HEK293T (cell line): ENCODE measurements around the gene ARHGAP6.

Experiments
- CTCF ChIA-PET: fragments of 350-600 bp; formaldehyde crosslinking; extraction: SDS; loops from one replicate; lab custom pipeline; 2021; ENCODE audit warnings: antibody characterized with exemption, inconsistent platforms; lab: Yijun Ruan, JAX
- POLR2A ChIA-PET: fragments of 350-600 bp; formaldehyde crosslinking; extraction: SDS; loops from one replicate; lab custom pipeline; 2020; ENCODE audit warnings: antibody characterized with exemption, inconsistent platforms; lab: Yijun Ruan, JAX
- DNase-seq: peaks from one replicate; pipeline ENCODE4 v3.0.0; 2012; ENCODE audit warnings: mixed read lengths; ENCODE audit errors: extremely low spot score
- ARNT ChIP-seq: fragments of 450-650 bp; IDR thresholded peaks from 2 replicates; pipeline ENCODE4 v1.6.1; 2017; ENCODE audit warnings: mild to moderate bottlenecking
- BHLHE40 ChIP-seq: fragments of 450-650 bp; IDR thresholded peaks from 2 replicates; pipeline ENCODE4 v1.6.1; 2016; ENCODE audit warnings: mild to moderate bottlenecking, moderate library complexity, borderline replicate concordance
- CTBP1 ChIP-seq: fragments of 450-650 bp; IDR thresholded peaks from 2 replicates; pipeline ENCODE4 v1.6.1; 2016; ENCODE audit warnings: borderline replicate concordance
- ELF4 ChIP-seq: fragments of 450-650 bp; IDR thresholded peaks from 2 replicates; pipeline ENCODE4 v1.6.1; 2017; ENCODE audit warnings: antibody characterized with exemption
- FOXA1 ChIP-seq: fragments of 450-650 bp; IDR thresholded peaks from 2 replicates; pipeline ENCODE4 v1.6.1; 2016; ENCODE audit warnings: mild to moderate bottlenecking
- FOXK2 ChIP-seq: fragments of 450-650 bp; IDR thresholded peaks from 2 replicates; pipeline ENCODE4 v1.6.1; 2016; ENCODE audit warnings: mild to moderate bottlenecking
- FOXM1 ChIP-seq: fragments of 450-650 bp; IDR thresholded peaks from 2 replicates; pipeline ENCODE4 v1.6.1; 2017; ENCODE audit warnings: mild to moderate bottlenecking, borderline replicate concordance
- HDGF ChIP-seq: fragments of 450-650 bp; IDR thresholded peaks from 2 replicates; pipeline ENCODE4 v1.6.1; 2017; ENCODE audit warnings: antibody characterized with exemption, borderline replicate concordance
- L3MBTL2 ChIP-seq: fragments of 450-650 bp; conservative IDR thresholded peaks from 2 replicates; pipeline ENCODE4 v1.6.1; 2016; ENCODE audit warnings: mild to moderate bottlenecking
- LEF1 ChIP-seq: fragments of 450-650 bp; IDR thresholded peaks from 2 replicates; pipeline ENCODE4 v1.6.1; 2017; ENCODE audit warnings: mild to moderate bottlenecking, borderline replicate concordance
- NFRKB ChIP-seq: fragments of 450-650 bp; IDR thresholded peaks from 2 replicates; pipeline ENCODE4 v1.6.1; 2016; ENCODE audit warnings: mild to moderate bottlenecking, moderate library complexity
- SP1 ChIP-seq: fragments of 450-650 bp; IDR thresholded peaks from 2 replicates; pipeline ENCODE4 v1.6.1; 2017
- SUZ12 ChIP-seq: fragments of 450-650 bp; IDR thresholded peaks from 2 replicates; pipeline ENCODE4 v1.6.1; 2016; ENCODE audit warnings: mild to moderate bottlenecking
- TARDBP ChIP-seq: fragments of 450-650 bp; IDR thresholded peaks from 2 replicates; pipeline ENCODE4 v1.6.1; 2016
- ZNF384 ChIP-seq: fragments of 450-650 bp; IDR thresholded peaks from 2 replicates; pipeline ENCODE4 v1.6.1; 2016
- TF ChIP-seq, protein P1 (sequence below): fragments of 450-650 bp; IDR thresholded peaks from 2 replicates; pipeline ENCODE4 v1.6.1; 2016

Gene ARHGAP6

DNA sequence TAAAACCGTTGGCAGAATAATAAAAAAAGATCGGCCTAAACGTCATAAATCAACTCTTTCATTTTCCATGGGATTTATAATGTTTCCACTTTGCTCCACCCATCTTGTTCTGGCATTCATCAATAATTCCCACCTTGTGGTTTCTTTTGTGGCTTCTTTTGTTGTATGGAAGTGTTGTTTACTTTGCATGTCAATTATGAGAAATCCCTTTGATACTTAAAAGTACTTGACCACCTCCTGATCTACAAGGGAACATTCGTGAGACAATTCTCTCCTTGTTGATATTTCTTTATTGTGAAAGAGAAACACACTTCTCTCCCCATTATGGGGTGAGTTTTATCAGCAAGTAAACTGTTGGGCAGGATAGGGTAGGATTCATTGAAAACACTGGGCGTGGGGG lies 369.7 kb downstream of the ARHGAP6 start:
- TF ChIP-seq TARDBP, result no peak
- no peak for TF ChIP-seq FOXA1
- no peak for TF ChIP-seq SP1
- POLR2A ChIA-PET, result no interaction called here
- CTCF ChIA-PET, result no interaction called here
- DNase-seq, result no peak

DNA sequence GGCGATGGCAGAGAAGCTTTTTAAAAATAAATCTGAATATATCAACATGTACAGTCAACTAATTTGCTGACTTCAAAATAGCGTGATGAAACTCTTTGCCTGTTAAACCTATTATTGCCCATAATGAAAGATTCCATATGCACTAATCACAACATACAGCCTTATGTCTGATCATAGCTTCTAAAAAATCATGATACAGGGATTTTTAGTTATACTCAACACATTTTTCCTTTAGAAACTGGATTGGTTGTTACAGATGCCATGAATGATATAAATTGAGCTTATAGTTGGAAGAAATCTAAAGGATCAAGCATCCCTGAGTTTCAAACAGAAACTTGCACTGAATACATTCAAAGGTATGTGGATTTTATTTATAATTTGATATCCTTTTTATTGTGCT lies 372.6 kb downstream of the ARHGAP6 start, which contains the start of gene AMELX:
Gene AMELX (plus strand): TSS at position 301 of the 400 bp plus-strand sequence. CDS start 1,376 bp downstream, outside the sequence.
- no peak for TF ChIP-seq ARNT
- no peak for TF ChIP-seq TARDBP
- TF ChIP-seq FOXA1, result no peak
- no peak for TF ChIP-seq SP1
- no peak for TF ChIP-seq L3MBTL2
- TF ChIP-seq ZNF384, result no peak
- TF ChIP-seq, protein P1, sequence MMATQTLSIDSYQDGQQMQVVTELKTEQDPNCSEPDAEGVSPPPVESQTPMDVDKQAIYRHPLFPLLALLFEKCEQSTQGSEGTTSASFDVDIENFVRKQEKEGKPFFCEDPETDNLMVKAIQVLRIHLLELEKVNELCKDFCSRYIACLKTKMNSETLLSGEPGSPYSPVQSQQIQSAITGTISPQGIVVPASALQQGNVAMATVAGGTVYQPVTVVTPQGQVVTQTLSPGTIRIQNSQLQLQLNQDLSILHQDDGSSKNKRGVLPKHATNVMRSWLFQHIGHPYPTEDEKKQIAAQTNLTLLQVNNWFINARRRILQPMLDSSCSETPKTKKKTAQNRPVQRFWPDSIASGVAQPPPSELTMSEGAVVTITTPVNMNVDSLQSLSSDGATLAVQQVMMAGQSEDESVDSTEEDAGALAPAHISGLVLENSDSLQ, result no peak
- no peak for TF ChIP-seq HDGF
- no peak for TF ChIP-seq LEF1
- no peak for TF ChIP-seq ELF4
- TF ChIP-seq FOXK2, result no peak
- no peak for TF ChIP-seq BHLHE40
- TF ChIP-seq SUZ12, result no peak
- TF ChIP-seq CTBP1, result no peak
- TF ChIP-seq FOXM1, result no peak
- TF ChIP-seq NFRKB, result no peak
- CTCF ChIA-PET, result no interaction called here
- POLR2A ChIA-PET, result no interaction called here
- no peak for DNase-seq

DNA sequence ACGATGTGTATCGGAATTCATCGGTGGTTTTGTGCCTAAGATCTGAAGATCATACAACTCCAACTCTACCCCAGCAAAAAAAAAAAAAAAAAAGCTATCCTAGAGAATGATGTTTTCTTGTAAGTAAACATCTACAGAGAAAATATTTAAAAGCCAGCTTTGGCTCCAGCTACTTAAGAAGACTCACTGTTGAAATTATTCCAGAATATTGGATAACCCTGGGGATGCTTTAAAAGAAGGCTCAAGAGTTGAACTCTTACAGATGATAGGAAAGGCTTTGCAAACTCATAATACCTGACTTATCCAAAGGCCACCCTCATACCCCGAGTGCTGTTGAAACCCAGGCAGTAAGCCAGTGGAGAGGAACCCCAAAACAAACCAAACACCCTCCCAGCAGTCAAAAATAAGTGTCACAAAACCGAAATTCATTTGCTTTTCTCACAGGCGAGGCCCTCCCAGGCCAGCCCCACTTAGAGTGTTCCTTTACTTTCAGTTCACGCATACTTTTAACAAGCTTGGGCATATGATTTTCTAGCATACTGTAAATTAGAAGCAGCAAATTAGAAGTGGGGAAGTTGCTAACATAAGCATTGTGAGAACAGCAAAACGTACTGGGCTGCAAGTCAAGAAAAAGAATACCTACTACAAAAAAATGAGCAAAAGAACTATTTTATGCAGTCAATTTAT lies 375.2 kb downstream of the ARHGAP6 start:
- POLR2A ChIA-PET, result no interaction called here
- TF ChIP-seq ARNT (no peak), SUZ12 (no peak), NFRKB (no peak), ELF4 (no peak), CTBP1 (no peak), FOXA1 (no peak), LEF1 (no peak), FOXM1 (no peak), TARDBP (no peak), BHLHE40 (no peak), HDGF (no peak), ZNF384 (no peak), SP1 (no peak), L3MBTL2 (no peak), FOXK2 (no peak)
- TF ChIP-seq, protein P1, result no peak
- no peak for DNase-seq
- CTCF ChIA-PET, result no interaction called here

DNA sequence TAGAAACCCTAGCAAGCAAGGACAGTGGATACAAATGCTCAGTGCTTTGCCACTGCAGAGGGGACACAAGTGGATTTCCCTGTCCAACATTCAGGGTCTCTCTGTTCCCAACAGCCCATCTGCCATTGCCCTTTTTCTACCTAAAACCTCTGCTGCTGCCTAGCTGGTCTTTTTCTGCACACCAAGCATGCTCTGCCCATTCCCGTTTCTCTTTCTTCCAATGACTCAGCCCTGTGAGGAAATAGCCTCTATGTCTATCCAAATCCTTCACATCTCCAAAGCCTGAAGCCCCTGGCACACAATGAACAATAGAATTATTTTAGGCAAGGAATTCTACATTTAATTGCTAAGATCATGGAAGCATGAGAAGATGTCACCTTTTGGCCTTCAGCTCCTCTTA lies 378.2 kb downstream of the ARHGAP6 start:
- TF ChIP-seq LEF1 (no peak), L3MBTL2 (no peak), NFRKB (no peak), FOXA1 (no peak), TARDBP (no peak), FOXK2 (no peak), HDGF (no peak), CTBP1 (no peak), ZNF384 (no peak), ELF4 (no peak)
- TF ChIP-seq, protein P1, result no peak
- ChIA-PET POLR2A (no interaction called here), CTCF (no interaction called here)
- DNase-seq, result no peak

DNA sequence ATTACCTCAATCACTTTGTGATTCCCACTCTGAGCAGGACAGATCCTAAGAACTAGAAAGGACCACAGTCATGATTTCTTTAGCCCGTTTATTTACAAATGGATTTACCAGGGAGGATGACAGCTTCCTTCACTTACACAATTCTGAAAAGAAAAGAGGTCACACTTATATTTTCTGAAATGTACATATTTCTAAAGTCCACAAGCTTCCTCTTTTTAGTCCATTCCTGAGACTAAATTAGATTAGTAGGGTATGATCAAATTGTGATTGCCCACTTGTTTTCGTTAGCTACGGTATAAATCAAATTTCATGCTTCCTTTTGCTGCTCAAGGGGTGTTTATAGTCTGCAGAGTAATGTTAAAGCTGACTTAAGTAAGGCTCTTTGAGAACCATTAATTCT lies 380.1 kb downstream of the ARHGAP6 start:
- TF ChIP-seq CTBP1 (no peak), NFRKB (no peak), FOXM1 (no peak), ZNF384 (no peak), LEF1 (no peak), FOXK2 (no peak), ELF4 (no peak), SUZ12 (no peak), FOXA1 (no peak), ARNT (no peak), L3MBTL2 (no peak), BHLHE40 (no peak), SP1 (no peak), HDGF (no peak), TARDBP (no peak)
- TF ChIP-seq, protein P1, result no peak
- ChIA-PET CTCF (no interaction called here), POLR2A (no interaction called here)
- DNase-seq, result no peak

DNA sequence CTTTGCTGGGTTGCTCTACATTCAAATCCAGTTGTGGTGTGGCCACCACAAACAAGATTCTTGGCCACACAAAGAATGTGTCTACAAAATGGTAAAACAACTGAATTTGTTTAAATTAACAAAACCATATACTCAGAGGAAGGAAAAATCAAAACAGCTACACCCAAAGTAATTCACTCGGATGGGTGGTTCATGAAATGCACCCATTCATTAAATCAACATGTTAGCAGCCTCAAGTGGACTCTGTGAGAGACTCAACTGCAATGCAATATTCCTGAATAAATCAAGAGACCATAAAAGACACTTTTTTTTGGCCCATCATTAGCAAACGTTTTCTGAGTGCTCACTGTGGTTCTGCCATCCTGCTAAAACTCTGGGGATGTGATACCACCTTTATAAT lies 383.7 kb downstream of the ARHGAP6 start:
- no peak for DNase-seq
- CTCF ChIA-PET, result no interaction called here
- POLR2A ChIA-PET, result no interaction called here
- TF ChIP-seq TARDBP (no peak), L3MBTL2 (no peak), FOXK2 (no peak), FOXA1 (no peak), BHLHE40 (no peak), ELF4 (no peak), SUZ12 (no peak), SP1 (no peak), HDGF (no peak), NFRKB (no peak)
